ENCODE results near the gene FAM163B. TPM values are rescaled to one million over a fixed set of nuclear protein-coding genes. Genes with fewer than 3 reads are reported as not detected.
A peak's percentile ranks its signal among the peaks of the same experiment; 100 is the strongest.

FAM163B gene
- total and polyA plus RNA-seq, 10 donors = 0.11 to 1.0 (median 0.52) TPM; not detected in 7

DNA sequence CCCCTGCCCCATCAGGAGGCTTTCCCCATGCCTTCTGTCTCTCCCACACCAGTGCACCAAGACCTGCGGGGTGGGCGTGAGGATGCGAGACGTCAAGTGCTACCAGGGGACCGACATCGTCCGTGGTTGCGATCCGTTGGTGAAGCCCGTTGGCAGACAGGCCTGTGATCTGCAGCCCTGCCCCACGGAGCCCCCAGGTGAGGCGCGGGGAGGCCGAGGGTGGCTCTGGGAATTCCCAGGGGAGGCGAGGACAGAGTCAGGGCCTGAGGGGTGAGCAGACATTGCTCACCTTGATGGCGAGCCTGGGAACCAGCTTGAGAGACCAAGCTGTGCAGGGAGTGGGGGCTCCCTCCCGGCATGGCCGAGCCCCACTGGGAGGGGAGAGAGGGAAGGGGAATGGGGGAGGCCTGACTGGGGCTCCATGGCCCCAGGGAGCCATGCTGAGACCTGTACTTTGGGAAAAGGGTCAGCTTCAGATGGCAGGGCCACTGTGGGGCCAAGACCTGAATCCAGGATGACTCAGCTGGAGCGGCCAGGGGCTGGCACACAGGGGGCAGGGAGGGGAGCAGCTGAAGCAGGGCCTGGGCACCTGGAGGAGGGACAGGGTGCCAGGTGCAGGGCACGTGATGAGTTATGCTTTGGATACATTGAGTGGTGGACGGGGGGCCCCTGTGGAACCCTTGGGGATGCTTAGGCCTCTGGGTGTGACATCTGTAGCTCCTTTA lies 35.2 kb downstream of the FAM163B start:
- Histone ChIP-seq H3K27ac (no peak overlapping the region), H3K36me3 (no peaks in the 10 kb centered on the region), H3K4me1 (peaks cover 0 to 41% (median 14%) of the 10 kb centered on the region in 6 donors), H3K27me3 (replicated peaks in 1 of 7) (peaks cover 0 to 87% (median 5%) of the 10 kb centered on the region in 7 donors), H3K9me3 (no peaks in the 10 kb centered on the region), H3K4me3 (no peak overlapping the region)
- DNase-seq = no peak
- intact Hi-C loops (cut with DNase I; ENCODE audit: low total_unique reads) = no loop called here
- 86 to 94% (median 88%) methylated on average over 5 to 21 of the region's 21 CpGs for WGBS, 5 donors
- TF ChIP-seq POLR2AphosphoS5 (IDR thresholded peaks at IDR 0.05) = peak in 1 of 3 donors; percentile 9
- TF ChIP-seq, protein P1, sequence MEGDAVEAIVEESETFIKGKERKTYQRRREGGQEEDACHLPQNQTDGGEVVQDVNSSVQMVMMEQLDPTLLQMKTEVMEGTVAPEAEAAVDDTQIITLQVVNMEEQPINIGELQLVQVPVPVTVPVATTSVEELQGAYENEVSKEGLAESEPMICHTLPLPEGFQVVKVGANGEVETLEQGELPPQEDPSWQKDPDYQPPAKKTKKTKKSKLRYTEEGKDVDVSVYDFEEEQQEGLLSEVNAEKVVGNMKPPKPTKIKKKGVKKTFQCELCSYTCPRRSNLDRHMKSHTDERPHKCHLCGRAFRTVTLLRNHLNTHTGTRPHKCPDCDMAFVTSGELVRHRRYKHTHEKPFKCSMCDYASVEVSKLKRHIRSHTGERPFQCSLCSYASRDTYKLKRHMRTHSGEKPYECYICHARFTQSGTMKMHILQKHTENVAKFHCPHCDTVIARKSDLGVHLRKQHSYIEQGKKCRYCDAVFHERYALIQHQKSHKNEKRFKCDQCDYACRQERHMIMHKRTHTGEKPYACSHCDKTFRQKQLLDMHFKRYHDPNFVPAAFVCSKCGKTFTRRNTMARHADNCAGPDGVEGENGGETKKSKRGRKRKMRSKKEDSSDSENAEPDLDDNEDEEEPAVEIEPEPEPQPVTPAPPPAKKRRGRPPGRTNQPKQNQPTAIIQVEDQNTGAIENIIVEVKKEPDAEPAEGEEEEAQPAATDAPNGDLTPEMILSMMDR (IDR thresholded peaks at IDR 0.05 in 8 of 11, conservative IDR thresholded peaks at IDR 0.05 in 3 of 11) = no peak

DNA sequence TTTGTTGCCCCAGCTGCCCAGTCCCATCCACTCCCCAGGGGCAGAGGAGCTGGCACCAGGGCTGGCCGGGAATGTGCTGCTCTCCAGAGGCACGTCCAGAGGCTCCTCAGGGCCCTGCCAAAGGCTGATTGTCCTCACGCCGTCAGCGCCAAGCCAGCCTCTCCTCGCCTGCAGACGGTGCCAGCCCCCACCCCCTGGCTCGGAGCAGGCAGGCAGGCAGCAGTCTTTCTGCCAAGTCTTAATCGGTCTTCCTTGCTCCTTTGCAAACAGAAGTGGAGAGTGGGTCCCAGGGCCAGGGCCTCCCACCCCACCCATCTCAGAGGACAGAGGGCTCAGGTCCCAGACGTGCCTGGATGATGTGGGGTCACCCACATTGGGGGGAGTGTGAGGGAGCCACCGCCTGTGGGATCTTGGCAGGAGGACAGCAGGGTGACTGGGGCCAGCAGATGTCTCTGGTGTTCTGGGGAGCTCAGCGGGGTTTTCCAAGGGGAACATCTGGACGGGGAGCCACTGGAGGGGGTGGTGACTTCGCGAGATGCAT lies 36.3 kb downstream of the FAM163B start:
- no peak overlapping the region for H3K4me3 ChIP-seq
- no peak overlapping the region for H3K27ac ChIP-seq
- peak in 2 of 3 donors; percentile 32 to 54 for TF ChIP-seq POLR2AphosphoS5 (IDR thresholded peaks at IDR 0.05)
- TF ChIP-seq POLR2A (IDR thresholded peaks at IDR 0.05) = no peak
- peaks cover 0 to 85% (median 0%) of the 10 kb centered on the region in 7 donors for H3K27me3 ChIP-seq (replicated peaks in 1 of 7)
- no peak for DNase-seq
- H3K9me3 ChIP-seq = no peaks in the 10 kb centered on the region
- intact Hi-C loops (cut with DNase I; ENCODE audit: low total_unique reads) = no loop called here
- peaks cover 0 to 41% (median 14%) of the 10 kb centered on the region in 6 donors for H3K4me1 ChIP-seq
- peaks cover 0 to 3% (median 0%) of the 10 kb centered on the region in 6 donors for H3K36me3 ChIP-seq
- 71 to 84% (median 75%) methylated on average over 6 to 15 of the region's 15 CpGs for WGBS, 5 donors

GRCh38 chr9:133571896-133572595 lies 37.1 kb downstream of the FAM163B start:
- no peak for TF ChIP-seq POLR2A (IDR thresholded peaks at IDR 0.05)
- TF ChIP-seq POLR2AphosphoS5 (IDR thresholded peaks at IDR 0.05) = no peak
- TF ChIP-seq, protein P1 (IDR thresholded peaks at IDR 0.05 in 8 of 11, conservative IDR thresholded peaks at IDR 0.05 in 3 of 11) = no peak
- WGBS, 5 donors = 80 to 91% (median 89%) methylated on average over 15 to 20 of the region's 20 CpGs

DNA sequence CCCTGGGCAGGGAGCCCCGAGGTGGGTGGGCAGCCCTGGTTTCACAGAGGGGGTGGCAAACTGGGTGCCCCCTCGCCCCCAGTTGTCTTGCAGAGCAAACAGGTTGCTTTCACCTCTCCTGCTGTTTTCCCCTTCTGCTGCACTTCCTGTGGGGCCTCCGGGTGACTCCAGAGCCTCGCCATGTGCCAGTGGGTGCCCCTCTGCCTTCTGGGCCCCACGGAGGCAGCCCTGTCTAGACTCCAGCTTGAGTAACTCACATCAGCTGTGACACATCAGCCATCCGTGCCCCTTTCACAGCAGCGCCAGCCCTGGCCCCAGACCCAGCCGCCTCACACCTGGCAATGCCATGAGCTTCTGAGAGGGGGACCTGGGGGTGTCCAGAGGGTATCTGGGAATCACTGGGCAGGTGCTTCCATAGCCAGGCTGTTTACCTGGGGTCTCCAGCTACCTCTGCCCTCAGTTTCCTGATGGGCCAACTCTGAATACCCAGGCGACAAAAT lies 37.7 kb downstream of the FAM163B start:
- intact Hi-C loops (cut with DNase I; ENCODE audit: low total_unique reads) = no loop called here
- Histone ChIP-seq H3K27ac (no peak overlapping the region), H3K27me3 (replicated peaks in 1 of 7) (peaks cover 0 to 82% (median 0%) of the 10 kb centered on the region in 7 donors), H3K9me3 (no peaks in the 10 kb centered on the region), H3K4me1 (peaks cover 0 to 27% (median 4%) of the 10 kb centered on the region in 6 donors), H3K36me3 (peaks cover 0 to 3% (median 0%) of the 10 kb centered on the region in 6 donors), H3K4me3 (no peak overlapping the region)
- no peak for DNase-seq
- no peak for TF ChIP-seq POLR2A (IDR thresholded peaks at IDR 0.05)
- TF ChIP-seq, protein P1 (IDR thresholded peaks at IDR 0.05 in 8 of 11, conservative IDR thresholded peaks at IDR 0.05 in 3 of 11) = no peak
- TF ChIP-seq POLR2AphosphoS5 (IDR thresholded peaks at IDR 0.05) = no peak
- WGBS, 5 donors = 53 to 67% (median 62%) methylated on average over 5 to 9 of the region's 9 CpGs

More at GRCh38 chr9:133571896-133572595, 37.1 kb downstream of the FAM163B start:
- intact Hi-C loops (cut with DNase I; ENCODE audit: low total_unique reads) = no loop called here
- H3K27ac ChIP-seq = no peak overlapping the region
- H3K4me3 ChIP-seq = no peak overlapping the region
- peaks cover 0 to 3% (median 0%) of the 10 kb centered on the region in 6 donors for H3K36me3 ChIP-seq
- no peaks in the 10 kb centered on the region for H3K9me3 ChIP-seq
- DNase-seq = no peak
- peaks cover 0 to 85% (median 0%) of the 10 kb centered on the region in 7 donors for H3K27me3 ChIP-seq (replicated peaks in 1 of 7)
- H3K4me1 ChIP-seq = peaks cover 0 to 33% (median 10%) of the 10 kb centered on the region in 6 donors
